IMR-90 (cell line): ENCODE results near the gene DNAH9. TPM values are rescaled to one million over a fixed set of nuclear protein-coding genes. Genes with fewer than 3 reads are reported as not detected.

Experiments used
- ATAC-seq: fragments of 200-7000 bp; cut with Tn5 transposase; 2 replicates; pipeline ENCODE4 v1.9.1; 2020; ENCODE audit warnings: low read depth, mild to moderate bottlenecking, moderate library complexity
- BruUV-seq: library from RNA; stranded (reverse); fragments of 400-500 nt; replicated peaks from 2 replicates; lab custom pipeline; 2021; lab: Mats Ljungman, UMichigan
- CTCF ChIA-PET: fragments of 300-600 bp; formaldehyde crosslinking; extraction: SDS; loops from one replicate; lab custom pipeline; 2021; ENCODE audit warnings: antibody characterized with exemption; lab: Yijun Ruan, JAX
- POLR2A ChIA-PET: fragments of 300-600 bp; sonication (Branson Sonifier 250); formaldehyde crosslinking; loops from one replicate; lab custom pipeline; 2022; ENCODE audit warnings: antibody characterized with exemption; ENCODE audit not compliant: unreplicated experiment; lab: Charles Lee
- DNase-seq: peaks from one replicate; pipeline ENCODE4 v3.0.0; 2013
- H2AFZ ChIP-seq: replicated peaks from 2 replicates; pipeline ENCODE3; 2013; ENCODE audit warnings: low read length, mild to moderate bottlenecking; ENCODE audit not compliant: poor library complexity
- H2AK5ac ChIP-seq: 2 replicates; pipeline ENCODE4 v1.6.1; 2013; ENCODE audit warnings: low read depth, low read length, inconsistent platforms
- H2AK9ac ChIP-seq: replicated peaks from 2 replicates; pipeline ENCODE3; 2013; ENCODE audit warnings: mild to moderate bottlenecking, low read depth, low read length, moderate library complexity; ENCODE audit not compliant: poor library complexity
- H2BK120ac ChIP-seq: 2 replicates; pipeline ENCODE4 v1.6.1; 2013; ENCODE audit warnings: low read depth, low read length, inconsistent platforms
- H2BK15ac ChIP-seq: 3 replicates; pipeline ENCODE4 v1.6.1; 2013; ENCODE audit warnings: low read depth, low read length, inconsistent platforms
- H2BK20ac ChIP-seq: 2 replicates; pipeline ENCODE4 v1.6.1; 2013; ENCODE audit warnings: low read depth, mild to moderate bottlenecking, inconsistent platforms, low read length, moderate library complexity
- H2BK5ac ChIP-seq: 2 replicates; pipeline ENCODE4 v1.6.1; 2013; ENCODE audit warnings: mild to moderate bottlenecking, low read depth, low read length, inconsistent platforms; ENCODE audit not compliant: poor library complexity, severe bottlenecking
- H3K14ac ChIP-seq: replicated peaks from 2 replicates; pipeline ENCODE4 v1.6.1; 2013; ENCODE audit warnings: low read depth, low read length, inconsistent platforms
- H3K18ac ChIP-seq: 2 replicates; pipeline ENCODE4 v1.6.1; 2013; ENCODE audit warnings: low read depth, low read length, control low read depth
- H3K23ac ChIP-seq: 2 replicates; pipeline ENCODE4 v1.6.1; 2013; ENCODE audit warnings: low read depth, low read length, inconsistent platforms
- H3K27ac ChIP-seq: 2 replicates; pipeline ENCODE4 v1.5.1; 2013; ENCODE audit warnings: mild to moderate bottlenecking, control low read depth, low read length; ENCODE audit not compliant: insufficient read depth
- H3K27me3 ChIP-seq: 2 replicates; pipeline ENCODE4 v1.6.1; 2013; ENCODE audit warnings: low read length; ENCODE audit not compliant: control insufficient read depth, insufficient read depth
- H3K36me3 ChIP-seq: 2 replicates; pipeline ENCODE4 v1.6.1; 2013; ENCODE audit warnings: low read length, mixed read lengths; ENCODE audit not compliant: control insufficient read depth, insufficient read depth
- H3K4ac ChIP-seq: 2 replicates; pipeline ENCODE4 v1.6.1; 2013; ENCODE audit warnings: low read depth, low read length, inconsistent platforms
- H3K4me1 ChIP-seq: 2 replicates; pipeline ENCODE4 v1.6.1; 2013; ENCODE audit warnings: low read length, mixed read lengths; ENCODE audit not compliant: control insufficient read depth, insufficient read depth
- H3K4me2 ChIP-seq: 2 replicates; pipeline ENCODE4 v1.6.1; 2013; ENCODE audit warnings: low read depth, mild to moderate bottlenecking, control low read depth, low read length, moderate library complexity
- H3K4me3 ChIP-seq: 2 replicates; pipeline ENCODE4 v1.5.1; 2013; ENCODE audit warnings: low read depth, mild to moderate bottlenecking, control low read depth, low read length, moderate library complexity; ENCODE audit not compliant: insufficient read depth
- H3K56ac ChIP-seq: 2 replicates; pipeline ENCODE4 v1.6.1; 2013; ENCODE audit warnings: low read length, inconsistent platforms; ENCODE audit not compliant: insufficient read depth; ENCODE audit errors: extremely low read depth
- H3K79me1 ChIP-seq, 2 experiments: 2 replicates each; pipeline ENCODE4 v1.6.1; 2013; ENCODE audit warnings: low read length in 2 of 2, inconsistent platforms in 1 of 2, low read depth in 1 of 2
- H3K9ac ChIP-seq: 2 replicates; pipeline ENCODE4 v1.6.1; 2013; ENCODE audit warnings: low read depth, low read length, control low read depth
- H3K9me1 ChIP-seq: 2 replicates; pipeline ENCODE4 v1.6.1; 2013; ENCODE audit warnings: low read length, inconsistent platforms; ENCODE audit not compliant: insufficient read depth
- H3K9me3 ChIP-seq: 2 replicates; pipeline ENCODE4 v1.6.1; 2013; ENCODE audit warnings: low read length; ENCODE audit not compliant: control insufficient read depth, insufficient read depth
- H4K20me1 ChIP-seq: 2 replicates; pipeline ENCODE4 v1.6.1; 2013; ENCODE audit warnings: low read length, inconsistent platforms; ENCODE audit not compliant: insufficient read depth
- H4K5ac ChIP-seq: 2 replicates; pipeline ENCODE4 v1.6.1; 2013; ENCODE audit warnings: mild to moderate bottlenecking, low read depth, low read length, control low read depth
- H4K8ac ChIP-seq, 2 experiments: 2 replicates each; pipeline ENCODE4 v1.6.1; 2013; ENCODE audit warnings: low read depth in 2 of 2, low read length in 2 of 2, control low read depth in 1 of 2, inconsistent platforms in 1 of 2
- H4K91ac ChIP-seq: 2 replicates; pipeline ENCODE4 v1.6.1; 2013; ENCODE audit warnings: low read depth, low read length, inconsistent platforms; ENCODE audit not compliant: insufficient read depth
- FOS ChIP-seq: fragments of 150-350 bp; IDR thresholded peaks from 2 replicates; pipeline ENCODE4 v1.6.1; 2016; ENCODE audit warnings: low read depth, low read length
- MXI1 ChIP-seq: IDR thresholded peaks from 2 replicates; pipeline ENCODE4 v1.6.1; 2012; ENCODE audit warnings: low read depth, mild to moderate bottlenecking, low read length, moderate library complexity, borderline replicate concordance
- NFE2L2 ChIP-seq: fragments of 150-350 bp; IDR thresholded peaks from 2 replicates; pipeline ENCODE4 v1.6.1; 2016; ENCODE audit warnings: low read depth, mild to moderate bottlenecking, low read length
- RCOR1 ChIP-seq: IDR thresholded peaks from 2 replicates; pipeline ENCODE4 v1.6.1; 2012; ENCODE audit warnings: mild to moderate bottlenecking, low read length, improper control_type of control experiment; ENCODE audit not compliant: insufficient replicate concordance
- WGBS, 2 experiments: methylation state at CpG; one replicate each; pipeline versions ENCODE4 v1.1.5 to v1.1.7; 2013; ENCODE audit warnings: missing lambda C conversion rate in 2 of 2; ENCODE audit not compliant: insufficient read length in 1 of 2; ENCODE audit errors: extremely low coverage in 2 of 2; 5-methylcytosine and 5-hydroxymethylcytosine counted together
- dilution Hi-C: fragments of 300-500 bp; cut with HindIII; formaldehyde crosslinking; loops from one replicate; pipeline ENCODE4 v1.14.3; 2018; ENCODE audit warnings: low sequenced_read_pairs; ENCODE audit not compliant: unreplicated experiment
- in situ Hi-C: fragments of 300-500 bp; cut with MboI; formaldehyde crosslinking; loops from 3 replicates; pipeline ENCODE4 v1.14.3; 2019; ENCODE audit warnings: low sequenced_read_pairs, inconsistent platforms, mixed read lengths
- intact Hi-C: fragments of 100-400 bp; cut with micrococcal nuclease; formaldehyde crosslinking; loops from 2 replicates; pipeline ENCODE4 v1.10.0; 2022
- polyA plus RNA-seq, 3 experiments: library from polyadenylated mRNA; depleted of rRNA; stranded (reverse); fragments of >200 nt; gene quantifications; 2 replicates each; pipeline ENCODE4 v1.2.3, GENCODE V29; 2012; ENCODE audit warnings: low replicate concordance in 1 of 3
- total RNA-seq: library from RNA; depleted of rRNA; stranded (reverse); fragments of >200 nt; gene quantifications from 2 replicates; pipeline ENCODE4 v1.2.3, GENCODE V29; 2012
- TF ChIP-seq, protein P1 (sequence below): fragments of 150-350 bp; IDR thresholded peaks from 2 replicates; pipeline ENCODE4 v1.6.1; 2016; ENCODE audit warnings: low read depth, mild to moderate bottlenecking, low read length, moderate library complexity, borderline replicate concordance

Gene DNAH9
- total and polyA plus RNA-seq, 2 of the 4 experiments (the other 2 are of a cell fraction), result not detected

DNA sequence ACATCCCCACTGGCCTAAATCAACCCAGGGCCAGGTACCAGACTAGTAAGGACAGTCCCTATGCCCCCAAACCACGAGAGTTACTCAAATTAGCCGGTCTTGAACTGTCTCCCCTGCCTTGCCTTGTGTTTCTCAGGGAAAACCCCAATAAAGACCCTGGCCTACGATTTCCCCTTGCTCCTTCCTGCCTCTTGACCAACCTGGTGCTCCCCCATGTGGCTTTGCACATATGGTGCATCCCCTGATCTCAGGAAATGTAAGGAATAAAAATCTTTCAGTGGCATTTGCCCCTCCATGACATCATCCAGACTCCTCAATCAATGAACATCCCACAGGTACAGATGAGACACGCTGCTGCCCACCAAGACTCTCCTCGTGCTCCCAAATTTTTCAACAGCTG is 311.1 kb downstream of the DNAH9 start:
- no peak overlapping the region for H4K91ac ChIP-seq
- H3K27ac ChIP-seq, result no peak overlapping the region
- H3K4me2 ChIP-seq, result no peak overlapping the region
- dilution Hi-C loops, result no loop called here
- H4K5ac ChIP-seq, result no peak overlapping the region
- H2BK20ac ChIP-seq, result no peak overlapping the region
- H2BK15ac ChIP-seq, result no peak overlapping the region
- in situ Hi-C loops, result no loop called here
- no TSS peak for BruUV-seq
- H2AK9ac ChIP-seq, result no peak overlapping the region
- ChIA-PET CTCF (no interaction called here), POLR2A (no interaction called here)
- DNase-seq (no peak), ATAC-seq (no peak)
- H2BK120ac ChIP-seq, result no peak overlapping the region
- no peak overlapping the region for H4K8ac ChIP-seq
- no peaks in the 10 kb centered on the region for H4K20me1 ChIP-seq
- H3K9me3 ChIP-seq, result peaks cover 4% of the 10 kb centered on the region; the same call in 1 of the 2 replicates
- H3K4me3 ChIP-seq, result no peak overlapping the region
- H2AFZ ChIP-seq, result no peak overlapping the region
- no peak overlapping the region for H3K23ac ChIP-seq
- no peak overlapping the region for H3K56ac ChIP-seq
- intact Hi-C loops, result no loop called here
- TF ChIP-seq, protein P1, sequence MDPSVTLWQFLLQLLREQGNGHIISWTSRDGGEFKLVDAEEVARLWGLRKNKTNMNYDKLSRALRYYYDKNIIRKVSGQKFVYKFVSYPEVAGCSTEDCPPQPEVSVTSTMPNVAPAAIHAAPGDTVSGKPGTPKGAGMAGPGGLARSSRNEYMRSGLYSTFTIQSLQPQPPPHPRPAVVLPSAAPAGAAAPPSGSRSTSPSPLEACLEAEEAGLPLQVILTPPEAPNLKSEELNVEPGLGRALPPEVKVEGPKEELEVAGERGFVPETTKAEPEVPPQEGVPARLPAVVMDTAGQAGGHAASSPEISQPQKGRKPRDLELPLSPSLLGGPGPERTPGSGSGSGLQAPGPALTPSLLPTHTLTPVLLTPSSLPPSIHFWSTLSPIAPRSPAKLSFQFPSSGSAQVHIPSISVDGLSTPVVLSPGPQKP, result no peak
- TF ChIP-seq RCOR1, result no peak
- TF ChIP-seq FOS, result no peak
- TF ChIP-seq MXI1, result no peak
- no peak for TF ChIP-seq NFE2L2
- H3K36me3 ChIP-seq, result no peaks in the 10 kb centered on the region
- H3K27me3 ChIP-seq, result no peaks in the 10 kb centered on the region
- H2BK5ac ChIP-seq, result no peak overlapping the region
- H3K9me1 ChIP-seq, result no peaks in the 10 kb centered on the region
- H3K18ac ChIP-seq, result no peak overlapping the region
- H3K9ac ChIP-seq, result no peak overlapping the region
- no peak overlapping the region for H3K4ac ChIP-seq
- WGBS, 2 experiments, result 0% methylated on average over 1 of the region's 5 CpGs; no CpG with 5 or more reads in 1 of the 2 experiments
- H3K79me1 ChIP-seq, result no peaks in the 10 kb centered on the region
- H3K4me1 ChIP-seq, result no peaks in the 10 kb centered on the region
- no peak overlapping the region for H3K14ac ChIP-seq
- H2AK5ac ChIP-seq, result no peak overlapping the region
